HG02763 (cell line): ENCODE data around the gene COG4.

Source experiments
- ATAC-seq: cut with Tn5 transposase; IDR thresholded peaks from one replicate; pipeline ENCODE4 v1.9.1; 2021; ENCODE audit warnings: mild to moderate bottlenecking, moderate library complexity; ENCODE audit not compliant: unreplicated experiment

The COG4 gene

GRCh38 chr16:70437582-70438557 is 85.5 kb downstream of the COG4 start:
- no peak for ATAC-seq

GRCh38 chr16:70437017-70437581 is 86.3 kb downstream of the COG4 start:
- ATAC-seq: no peak

GRCh38 chr16:70434484-70435260 is 88.7 kb downstream of the COG4 start:
- no peak for ATAC-seq

DNA sequence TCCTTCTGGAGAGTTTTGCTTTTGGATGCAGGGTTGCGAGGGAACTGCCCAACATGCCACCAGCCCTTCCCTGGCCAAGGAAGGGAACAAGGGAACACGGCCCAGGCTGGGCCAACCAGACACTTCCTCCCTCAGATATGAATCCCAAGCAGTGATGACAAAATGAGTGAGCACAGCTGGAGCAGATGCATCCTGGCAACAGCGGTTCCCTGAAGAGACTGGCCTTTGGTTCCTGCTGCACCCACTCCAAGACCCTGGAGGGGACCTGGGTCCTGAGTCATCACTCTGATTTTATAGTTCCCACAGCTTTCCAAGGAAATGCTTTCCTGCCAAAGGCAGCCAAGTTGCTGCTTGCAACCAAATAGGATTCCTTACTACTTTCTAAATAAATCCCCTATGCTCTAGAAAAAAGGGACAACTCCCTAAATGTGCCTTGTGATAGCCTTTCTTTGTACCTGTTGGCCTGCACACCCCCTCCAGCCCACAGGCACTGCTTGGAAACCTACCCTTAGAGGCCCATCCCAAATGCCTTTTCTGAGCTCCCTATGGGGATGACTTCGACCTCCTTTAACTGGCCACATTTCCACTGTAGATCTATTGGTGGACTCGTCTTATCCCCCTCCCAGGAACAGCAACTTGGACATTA is 89.8 kb downstream of the COG4 start:
- no peak for ATAC-seq

GRCh38 chr16:70432723-70433457 is 90.5 kb downstream of the COG4 start:
- ATAC-seq: no peak

DNA sequence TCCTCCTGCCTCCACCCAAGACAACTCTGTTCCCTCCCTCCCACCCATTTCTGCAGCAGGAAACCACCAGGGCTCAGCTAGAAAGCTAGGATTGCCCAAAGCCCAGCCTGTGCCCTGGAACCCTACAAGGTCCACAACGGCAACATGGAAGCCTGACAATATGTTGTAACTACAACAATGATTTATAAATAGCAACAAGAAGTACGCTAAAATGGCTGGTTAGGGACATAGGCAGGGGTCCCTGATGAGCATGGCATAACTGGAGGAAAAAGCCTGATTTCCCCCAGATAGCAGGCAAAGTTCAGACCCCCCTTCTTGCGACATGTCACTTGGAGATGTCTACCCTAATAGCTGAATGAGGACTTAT is 91.0 kb downstream of the COG4 start:
- no peak for ATAC-seq

DNA sequence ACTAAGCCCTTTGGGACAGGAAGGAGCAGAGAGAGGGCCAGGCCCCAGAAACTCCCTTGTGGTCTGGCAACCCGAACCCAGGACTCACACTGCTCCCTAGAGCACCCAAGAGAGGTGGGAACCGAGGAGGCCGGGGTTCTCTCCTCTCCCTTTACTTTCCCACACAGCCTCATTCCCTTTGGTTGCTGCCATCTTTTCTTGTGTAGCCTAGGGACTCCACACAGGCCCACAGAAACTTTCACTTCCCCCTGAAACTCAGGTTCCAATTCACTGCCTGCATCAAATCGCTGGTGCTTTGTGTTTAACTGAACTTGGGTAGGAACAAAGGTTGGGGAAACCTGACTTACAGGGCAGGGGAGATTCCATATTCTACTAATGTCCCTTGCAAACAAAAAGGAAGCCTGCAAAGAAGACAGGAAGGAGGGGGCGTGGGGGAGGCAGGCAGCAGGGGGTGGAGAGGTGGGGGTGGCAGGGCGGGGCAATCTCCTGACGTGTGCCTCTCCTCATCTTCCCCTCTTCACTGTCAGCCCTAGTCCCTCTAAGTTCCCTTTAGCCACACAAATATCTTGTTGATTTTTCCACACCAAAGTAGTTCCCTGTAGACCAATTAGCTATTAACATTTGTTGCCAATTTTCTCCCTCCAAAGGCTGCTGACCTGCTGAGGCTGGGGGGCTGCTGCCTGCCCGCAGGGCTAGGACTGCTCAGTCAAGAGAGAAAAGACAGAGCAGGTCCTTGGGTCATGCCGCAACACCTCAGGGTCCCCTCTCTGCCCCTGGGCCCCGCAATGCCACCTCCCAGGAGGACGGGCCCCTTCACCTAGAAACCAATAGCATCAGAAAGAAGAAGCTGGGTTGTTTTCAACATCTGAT is 92.5 kb downstream of the COG4 start:
- ATAC-seq: peak; percentile 39
